ENCODE data around the gene AP2M1. TPM values are rescaled to one million over a fixed set of nuclear protein-coding genes. Genes with fewer than 3 reads are reported as not detected.

AP2M1 gene
- total RNA-seq, 1 experiment from 2014 or later, result 335 TPM

- BruUV-seq (replicated peaks), result no TSS peak
- Histone ChIP-seq H3K4me1 (ENCODE audit: control insufficient read depth, insufficient read depth, low read length) (no peaks in the 10 kb centered on the region; the same call in 1 of the 2 replicates), H3K9me3 (ENCODE audit: control insufficient read depth, insufficient read depth, low read depth, low read length) (no peaks in the 10 kb centered on the region), H3K36me3 (ENCODE audit: control insufficient read depth, insufficient read depth, low read length) (peaks cover 2% of the 10 kb centered on the region; the same call in 1 of the 2 replicates), H3K4me3 (ENCODE audit: low read depth in 2 of 2, low read length in 2 of 2) (peak within 1 kb of the TSS; percentile 41 to 60), H3K27ac (ENCODE audit: low read length) (no peak within 1 kb of the TSS), H3K27me3 (ENCODE audit: control insufficient read depth, insufficient read depth, low read length) (peaks cover 14% of the 10 kb centered on the region; the same call in 1 of the 2 replicates)
- no peak for DNase-seq (ENCODE audit: low read depth, low spot score)
- CTCF ChIA-PET, result no interaction called here
- POLR2A ChIA-PET, result interaction anchor here (0.6 kb wide), 2 partner anchors 21 to 46 kb away, joined by 3 to 5 read pairs; no protein-coding TSS in a partner anchor
- in situ Hi-C loops (cut with HindIII; ENCODE audit: low pct_unique_long_range_greater_than_20kb, low sequenced_read_pairs), result no loop called here
- peak; percentile 90 for ATAC-seq
- TF ChIP-seq SIN3A (IDR thresholded peaks at IDR 0.05; ENCODE audit: borderline replicate concordance, insufficient read depth, low read depth, low read length) (no peak), TCF7L2 (IDR thresholded peaks at IDR 0.05; ENCODE audit: low read depth, low read length) (no peak), POLR2AphosphoS5 (IDR thresholded peaks at IDR 0.05; ENCODE audit: low read depth, low read length) (no peak), REST (IDR thresholded peaks at IDR 0.05; ENCODE audit: insufficient read depth in 1 of 2, low read depth in 2 of 2, low read length in 1 of 2) (no peak), CTCF (IDR thresholded peaks at IDR 0.05) (no peak; the same call in 1 of the 2 replicates)
- intact Hi-C loops (cut with micrococcal nuclease; ENCODE audit: unreplicated experiment), result no loop called here
Measured at GRCh38 chr3:184229394-184230080, 54.9 kb downstream of the AP2M1 start, which contains the start of gene VWA5B2. Gene VWA5B2, plus strand, starts transcription at chr3:184229585. Its CDS starts 944 bp downstream, at chr3:184230529.

GRCh38 chr3:184230081-184230602 lies 55.5 kb downstream of the AP2M1 start:
- in situ Hi-C loops (cut with HindIII; ENCODE audit: low pct_unique_long_range_greater_than_20kb, low sequenced_read_pairs), result no loop called here
- peaks cover 2% of the 10 kb centered on the region; the same call in 1 of the 2 replicates for H3K36me3 ChIP-seq (ENCODE audit: control insufficient read depth, insufficient read depth, low read length)
- CTCF ChIA-PET, result no interaction called here
- POLR2A ChIA-PET, result interaction anchor here (0.6 kb wide), 2 partner anchors 22 to 46 kb away, joined by 3 to 5 read pairs; no protein-coding TSS in a partner anchor
- intact Hi-C loops (cut with micrococcal nuclease; ENCODE audit: unreplicated experiment), result no loop called here
- no peaks in the 10 kb centered on the region; the same call in 1 of the 2 replicates for H3K4me1 ChIP-seq (ENCODE audit: control insufficient read depth, insufficient read depth, low read length)
- ATAC-seq (0 out of 2 replicates have a peak, but pooled peaks have one; percentile 5), DNase-seq (ENCODE audit: low read depth, low spot score) (no peak)
- no peak overlapping the region for H3K27ac ChIP-seq (ENCODE audit: low read length)
- H3K27me3 ChIP-seq (ENCODE audit: control insufficient read depth, insufficient read depth, low read length), result peaks cover 14% of the 10 kb centered on the region; the same call in 1 of the 2 replicates
- no peaks in the 10 kb centered on the region for H3K9me3 ChIP-seq (ENCODE audit: control insufficient read depth, insufficient read depth, low read depth, low read length)
- no TSS peak for BruUV-seq (replicated peaks)
- TF ChIP-seq TCF7L2 (IDR thresholded peaks at IDR 0.05; ENCODE audit: low read depth, low read length) (no peak), CTCF (IDR thresholded peaks at IDR 0.05) (no peak), SIN3A (IDR thresholded peaks at IDR 0.05; ENCODE audit: borderline replicate concordance, insufficient read depth, low read depth, low read length) (no peak), POLR2AphosphoS5 (IDR thresholded peaks at IDR 0.05; ENCODE audit: low read depth, low read length) (no peak), REST (IDR thresholded peaks at IDR 0.05; ENCODE audit: insufficient read depth in 1 of 2, low read depth in 2 of 2, low read length in 1 of 2) (no peak)
- peak overlapping the region; percentile 41 to 60 for H3K4me3 ChIP-seq (ENCODE audit: low read depth in 2 of 2, low read length in 2 of 2)
